ENCODE data around the gene CXXC1. TPM values are rescaled to one million over a fixed set of nuclear protein-coding genes. Genes with fewer than 3 reads are reported as not detected.

Gene CXXC1
- 30.8 and 41.7 TPM in 2 replicates for total RNA-seq

DNA sequence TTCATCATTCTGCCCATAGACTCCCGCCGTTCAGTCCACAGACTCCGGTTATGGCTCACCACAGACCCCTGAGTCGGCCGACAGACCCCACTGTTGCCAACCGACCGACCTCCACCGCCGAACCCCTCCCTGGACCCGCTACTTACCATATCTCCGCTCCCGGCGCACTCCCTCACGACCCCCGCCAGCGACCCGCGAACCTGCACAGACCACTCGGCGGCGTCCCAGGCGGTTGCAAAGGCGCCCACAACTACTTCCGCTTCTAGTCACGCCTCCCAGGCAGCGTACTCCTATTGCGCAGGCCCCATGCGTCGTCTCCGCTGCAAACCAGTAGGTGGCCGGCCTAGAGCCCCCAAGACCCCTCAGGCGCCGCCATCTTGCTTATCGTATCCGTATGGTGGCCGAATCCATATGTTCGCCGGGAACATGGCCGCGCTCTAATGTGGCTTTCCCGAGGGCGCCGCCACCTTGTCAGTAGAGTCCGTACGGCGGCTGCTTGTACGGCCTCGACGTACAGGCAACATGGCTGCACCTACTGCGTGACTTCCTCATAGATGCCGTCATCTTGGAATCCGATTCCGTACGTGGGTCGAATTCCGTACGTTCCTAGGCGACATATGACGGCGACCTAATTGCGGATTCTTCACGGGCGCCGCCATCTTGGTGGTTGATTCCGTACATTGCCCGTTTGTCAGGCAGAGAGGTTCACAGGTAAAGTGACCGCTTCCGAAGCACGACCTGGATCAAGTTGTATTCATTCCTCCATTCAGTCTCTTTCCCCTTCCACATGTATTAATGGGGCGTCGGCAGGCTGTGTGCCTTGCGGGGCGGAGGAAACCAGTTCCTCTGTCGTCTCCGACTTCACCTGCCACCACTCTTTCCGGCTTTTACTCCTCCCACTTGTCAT is at the start of gene CXXC1:
Gene CXXC1, minus strand, starts transcription at position 252 of the 907 bp plus-strand sequence. Its CDS starts 103 bp downstream, at position 149.

DNA sequence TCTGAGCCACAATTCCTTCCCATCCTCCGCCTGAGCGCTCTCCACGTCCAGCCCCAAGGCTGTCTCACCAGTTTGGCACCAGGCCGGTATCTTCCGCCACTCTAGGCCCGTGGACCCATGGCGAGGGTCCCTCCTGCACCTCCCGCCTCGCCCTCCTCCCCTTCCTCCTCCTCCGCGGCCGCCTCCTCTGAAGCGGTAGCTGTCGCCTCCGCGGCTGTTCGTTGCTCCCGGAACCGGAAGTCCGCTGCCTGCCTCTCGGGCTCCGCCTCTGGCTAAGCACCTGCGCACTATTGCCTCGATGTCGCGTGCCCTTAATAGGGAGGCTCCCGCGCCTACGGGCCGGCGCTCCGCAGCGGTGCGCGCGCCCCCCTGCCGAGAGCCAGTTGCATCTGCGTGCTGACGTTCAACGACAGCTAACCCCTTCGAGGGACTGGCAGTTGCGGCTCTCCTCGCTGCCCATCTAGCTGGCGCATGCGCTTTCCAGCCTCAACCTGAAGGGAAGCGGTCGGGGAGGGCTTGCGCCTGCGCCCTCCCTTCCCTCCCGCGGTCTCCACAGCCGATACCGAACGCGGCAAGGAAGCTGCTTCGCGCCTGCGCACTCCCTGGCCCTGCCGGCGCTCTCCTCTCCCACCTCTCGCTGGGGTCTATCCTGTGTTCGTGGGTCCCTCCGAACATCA is 6.1 kb downstream of the CXXC1 start, which contains the start of gene MBD1:
Gene MBD1, minus strand, starts transcription at position 229 of the 677 bp plus-strand sequence. CDS start 1,531 bp downstream, outside the sequence.

GRCh38 chr18:50266248-50266704 is 21.2 kb downstream of the CXXC1 start, which contains the start of gene CFAP53:
CFAP53 (minus strand) TSS chr18:50266495; CDS start chr18:50266404, 91 bp downstream.

Other genes with a start within 250 kb of the CXXC1 start
- 12.2 and 24.6 TPM in 2 replicates for gene MYO5B, start 92.5 kb downstream of the CXXC1 start, total RNA-seq
- 0.38 TPM in 1 of 2 replicates, not detected in the other for gene CFAP53, start 21.2 kb downstream of the CXXC1 start, total RNA-seq
- gene MBD1, start 6.2 kb downstream of the CXXC1 start, total RNA-seq: 62.7 and 68.6 TPM in 2 replicates
- 1.4 and 35.8 TPM in 2 replicates for gene SKA1, start 87.4 kb upstream of the CXXC1 start, total RNA-seq

Data from mesangial cell (primary cell).